ENCODE results near the gene MBD2. TPM values are rescaled to one million over a fixed set of nuclear protein-coding genes. Genes with fewer than 3 reads are reported as not detected.

MBD2 gene
- total RNA-seq, 1 experiment from 2014 or later = 37.0 TPM

- POLR2A ChIA-PET (ENCODE audit: unreplicated experiment) = no interaction called here
- intact Hi-C loops (cut with micrococcal nuclease) = no loop called here
- Histone ChIP-seq H3K4me2 (ENCODE audit: low read length) (0 out of 2 replicates have a peak overlapping the region, but pooled peaks have one; percentile 9), H3K79me2 (ENCODE audit: low read length) (peaks cover 64% of the 10 kb centered on the region), H3K4me1 (ENCODE audit: insufficient read depth, low read length) (peaks cover 16% of the 10 kb centered on the region), H3K27me3 (ENCODE audit: low read length) (no peaks in the 10 kb centered on the region), H3K9me2 (replicated peaks; ENCODE audit: low read length) (no peaks in the 10 kb centered on the region), H4K20me1 (ENCODE audit: low read length) (0 out of 2 replicates have a peak, but pooled peaks cover 4% of the 10 kb centered on the region), H3F3A (ENCODE audit: low read length, unreplicated experiment) (no peaks in the 10 kb centered on the region), H2AFZ (ENCODE audit: low read length) (no peak overlapping the region), H3K9ac (ENCODE audit: low read length) (no peak overlapping the region), H3K27ac (ENCODE audit: low read length) (no peak overlapping the region), H3K36me3 (ENCODE audit: low read depth, low read length) (peaks cover 4% of the 10 kb centered on the region; the same call in 1 of the 2 replicates), H3K4me3 (ENCODE audit: low read length) (no peak overlapping the region), H3K9me3 (ENCODE audit: low read length) (no peaks in the 10 kb centered on the region)
- ATAC-seq (no peak), DNase-seq (no peak)
- CTCF ChIA-PET = no interaction called here
- no TSS peak for BruUV-seq (replicated peaks)
- TF ChIP-seq EZH2 (IDR thresholded peaks at IDR 0.05; ENCODE audit: low read length, unreplicated experiment) (no peak), EZH2phosphoT487 (IDR thresholded peaks at IDR 0.05; ENCODE audit: borderline replicate concordance, low read length) (no peak), CTCF (conservative IDR thresholded peaks at IDR 0.05; ENCODE audit: low read depth, low read length) (no peak)
These were observed 32.1 kb downstream of the MBD2 start for GRCh38 chr18:54192415-54192814.

DNA sequence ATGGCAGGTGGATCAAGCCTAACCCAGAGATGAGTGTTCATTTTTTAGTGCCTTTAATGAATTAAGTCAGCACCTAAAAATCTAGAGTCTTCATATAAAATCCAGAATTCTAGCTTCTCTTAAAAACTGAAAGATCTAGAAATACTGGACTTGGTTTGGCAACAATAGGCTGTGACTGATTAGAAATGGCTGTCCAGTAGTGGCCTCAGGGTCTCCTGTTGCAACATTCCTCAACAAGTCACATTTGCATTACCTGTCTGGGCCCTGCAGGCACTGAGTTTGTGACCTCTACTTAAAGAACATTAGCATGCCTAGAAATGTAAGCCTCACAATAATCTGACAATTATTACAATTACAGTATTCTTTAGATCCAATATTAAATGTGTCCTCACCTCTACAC lies 33.1 kb downstream of the MBD2 start:
- DNase-seq (peak; percentile 35), ATAC-seq (no peak)
- Histone ChIP-seq H3K27ac (ENCODE audit: low read length) (no peak overlapping the region), H3K36me3 (ENCODE audit: low read depth, low read length) (peaks cover 8% of the 10 kb centered on the region; the same call in 1 of the 2 replicates), H3K9me2 (replicated peaks; ENCODE audit: low read length) (no peaks in the 10 kb centered on the region), H3K4me1 (ENCODE audit: insufficient read depth, low read length) (peaks cover 16% of the 10 kb centered on the region), H3F3A (ENCODE audit: low read length, unreplicated experiment) (no peaks in the 10 kb centered on the region), H2AFZ (ENCODE audit: low read length) (no peak overlapping the region), H4K20me1 (ENCODE audit: low read length) (0 out of 2 replicates have a peak, but pooled peaks cover 4% of the 10 kb centered on the region), H3K9ac (ENCODE audit: low read length) (no peak overlapping the region), H3K79me2 (ENCODE audit: low read length) (peaks cover 53% of the 10 kb centered on the region), H3K4me2 (ENCODE audit: low read length) (no peak overlapping the region), H3K9me3 (ENCODE audit: low read length) (no peaks in the 10 kb centered on the region), H3K4me3 (ENCODE audit: low read length) (no peak overlapping the region), H3K27me3 (ENCODE audit: low read length) (no peaks in the 10 kb centered on the region)
- CTCF ChIA-PET = no interaction called here
- intact Hi-C loops (cut with micrococcal nuclease) = no loop called here
- POLR2A ChIA-PET (ENCODE audit: unreplicated experiment) = no interaction called here
- TF ChIP-seq CTCF (conservative IDR thresholded peaks at IDR 0.05; ENCODE audit: low read depth, low read length) (no peak), EZH2phosphoT487 (IDR thresholded peaks at IDR 0.05; ENCODE audit: borderline replicate concordance, low read length) (no peak), EZH2 (IDR thresholded peaks at IDR 0.05; ENCODE audit: low read length, unreplicated experiment) (no peak)
- BruUV-seq (replicated peaks) = no TSS peak

GRCh38 chr18:54187372-54187771 lies 37.1 kb downstream of the MBD2 start:
- intact Hi-C loops (cut with micrococcal nuclease) = no loop called here
- Histone ChIP-seq H2AFZ (ENCODE audit: low read length) (no peak overlapping the region), H3K4me1 (ENCODE audit: insufficient read depth, low read length) (peaks cover 1% of the 10 kb centered on the region; the same call in 1 of the 2 replicates), H3K27ac (ENCODE audit: low read length) (no peak overlapping the region), H3K27me3 (ENCODE audit: low read length) (no peaks in the 10 kb centered on the region), H3K9me2 (replicated peaks; ENCODE audit: low read length) (no peaks in the 10 kb centered on the region), H4K20me1 (ENCODE audit: low read length) (0 out of 2 replicates have a peak, but pooled peaks cover 4% of the 10 kb centered on the region), H3K79me2 (ENCODE audit: low read length) (peaks cover 22% of the 10 kb centered on the region), H3K9ac (ENCODE audit: low read length) (no peak overlapping the region), H3K4me2 (ENCODE audit: low read length) (no peak overlapping the region), H3K36me3 (ENCODE audit: low read depth, low read length) (peaks cover 16% of the 10 kb centered on the region), H3K9me3 (ENCODE audit: low read length) (no peaks in the 10 kb centered on the region), H3K4me3 (ENCODE audit: low read length) (no peak overlapping the region), H3F3A (ENCODE audit: low read length, unreplicated experiment) (no peaks in the 10 kb centered on the region)
- BruUV-seq (replicated peaks) = no TSS peak
- DNase-seq = no peak
- no peak for ATAC-seq
- CTCF ChIA-PET = no interaction called here
- TF ChIP-seq CTCF (conservative IDR thresholded peaks at IDR 0.05; ENCODE audit: low read depth, low read length) = no peak
- TF ChIP-seq EZH2phosphoT487 (IDR thresholded peaks at IDR 0.05; ENCODE audit: borderline replicate concordance, low read length) = no peak
- no peak for TF ChIP-seq EZH2 (IDR thresholded peaks at IDR 0.05; ENCODE audit: low read length, unreplicated experiment)
- POLR2A ChIA-PET (ENCODE audit: unreplicated experiment) = no interaction called here
